ENCODE measurements around the gene DUSP16. TPM values are rescaled to one million over a fixed set of nuclear protein-coding genes. Genes with fewer than 3 reads are reported as not detected.
A peak's percentile ranks its signal among the peaks of the same experiment; 100 is the strongest.

The DUSP16 gene
- total and polyA plus RNA-seq, 2 experiments from 2014 or later: 11.7 to 59.4 TPM

DNA sequence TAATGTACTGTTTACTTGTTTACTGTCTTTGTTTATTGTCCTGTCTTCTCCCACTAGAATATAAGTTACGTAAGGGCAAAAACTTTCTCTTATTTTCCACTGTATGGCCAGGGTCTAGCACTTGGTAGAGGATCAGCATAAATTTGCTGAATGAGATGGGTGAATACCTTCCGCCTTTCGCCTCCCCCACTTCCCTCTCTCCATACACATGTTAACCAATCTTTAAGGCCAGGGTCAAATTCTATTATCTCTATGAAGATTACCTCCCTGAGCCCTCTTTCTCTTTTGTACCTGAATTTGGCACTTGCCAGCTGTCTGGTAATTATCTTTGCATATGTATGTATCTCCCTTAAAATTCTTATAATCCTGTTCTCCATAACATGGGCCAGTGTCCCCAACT, 4.9 kb downstream of the DUSP16 start:
- Mint-ChIP-seq H3K36me3 (ENCODE audit: low read depth) (peaks cover 34% of the 10 kb centered on the region), H3K27ac (peak overlapping the region; percentile 95), H3K9me3 (no peaks in the 10 kb centered on the region; the same call in 2 of the 3 replicates), H3K4me3 (peak overlapping the region; percentile 87), H3K27me3 (ENCODE audit: insufficient read depth, low read depth, poor library complexity) (peaks cover 2% of the 10 kb centered on the region), H3K4me1 (peaks cover 30% of the 10 kb centered on the region)
- Histone ChIP-seq H3K79me2 (replicated peaks; ENCODE audit: insufficient read depth) (peaks cover 83% of the 10 kb centered on the region), H3K4me2 (peak overlapping the region; percentile 85), H3F3A (replicated peaks; ENCODE audit: low read depth) (no peaks in the 10 kb centered on the region), H4K20me1 (replicated peaks; ENCODE audit: insufficient read depth) (no peaks in the 10 kb centered on the region), H2AFZ (no peak overlapping the region), H3K4me1 (ENCODE audit: insufficient read depth) (peaks cover 27% of the 10 kb centered on the region), H3K9me2 (ENCODE audit: insufficient read depth) (no peaks in the 10 kb centered on the region), H3K4me3 (peak overlapping the region; percentile 6), H3K27ac (ENCODE audit: low read depth) (peak overlapping the region; percentile 64), H3K27me3 (ENCODE audit: insufficient read depth) (no peaks in the 10 kb centered on the region), H3K36me3 (ENCODE audit: insufficient read depth) (no peaks in the 10 kb centered on the region)
- TF ChIP-seq CREB1 (CRISPR knock-in tag; IDR thresholded peaks at IDR 0.05; ENCODE audit: low read depth): no peak
- TF ChIP-seq ZNF331 (CRISPR knock-in tag; IDR thresholded peaks at IDR 0.05; ENCODE audit: low read depth): 0 out of 2 replicates have a peak, but pooled peaks have one; percentile 6
- TF ChIP-seq JUNB (IDR thresholded peaks at IDR 0.05; ENCODE audit: unreplicated experiment): no peak
- TF ChIP-seq, protein P1, sequence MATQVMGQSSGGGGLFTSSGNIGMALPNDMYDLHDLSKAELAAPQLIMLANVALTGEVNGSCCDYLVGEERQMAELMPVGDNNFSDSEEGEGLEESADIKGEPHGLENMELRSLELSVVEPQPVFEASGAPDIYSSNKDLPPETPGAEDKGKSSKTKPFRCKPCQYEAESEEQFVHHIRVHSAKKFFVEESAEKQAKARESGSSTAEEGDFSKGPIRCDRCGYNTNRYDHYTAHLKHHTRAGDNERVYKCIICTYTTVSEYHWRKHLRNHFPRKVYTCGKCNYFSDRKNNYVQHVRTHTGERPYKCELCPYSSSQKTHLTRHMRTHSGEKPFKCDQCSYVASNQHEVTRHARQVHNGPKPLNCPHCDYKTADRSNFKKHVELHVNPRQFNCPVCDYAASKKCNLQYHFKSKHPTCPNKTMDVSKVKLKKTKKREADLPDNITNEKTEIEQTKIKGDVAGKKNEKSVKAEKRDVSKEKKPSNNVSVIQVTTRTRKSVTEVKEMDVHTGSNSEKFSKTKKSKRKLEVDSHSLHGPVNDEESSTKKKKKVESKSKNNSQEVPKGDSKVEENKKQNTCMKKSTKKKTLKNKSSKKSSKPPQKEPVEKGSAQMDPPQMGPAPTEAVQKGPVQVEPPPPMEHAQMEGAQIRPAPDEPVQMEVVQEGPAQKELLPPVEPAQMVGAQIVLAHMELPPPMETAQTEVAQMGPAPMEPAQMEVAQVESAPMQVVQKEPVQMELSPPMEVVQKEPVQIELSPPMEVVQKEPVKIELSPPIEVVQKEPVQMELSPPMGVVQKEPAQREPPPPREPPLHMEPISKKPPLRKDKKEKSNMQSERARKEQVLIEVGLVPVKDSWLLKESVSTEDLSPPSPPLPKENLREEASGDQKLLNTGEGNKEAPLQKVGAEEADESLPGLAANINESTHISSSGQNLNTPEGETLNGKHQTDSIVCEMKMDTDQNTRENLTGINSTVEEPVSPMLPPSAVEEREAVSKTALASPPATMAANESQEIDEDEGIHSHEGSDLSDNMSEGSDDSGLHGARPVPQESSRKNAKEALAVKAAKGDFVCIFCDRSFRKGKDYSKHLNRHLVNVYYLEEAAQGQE (IDR thresholded peaks at IDR 0.05; ENCODE audit: unreplicated experiment): no peak
- TF ChIP-seq POLR2AphosphoS5 (IDR thresholded peaks at IDR 0.05; ENCODE audit: low read depth): no peak
- TF ChIP-seq EZH2phosphoT487 (IDR thresholded peaks at IDR 0.05; ENCODE audit: unreplicated experiment): no peak
- TF ChIP-seq, protein P2, sequence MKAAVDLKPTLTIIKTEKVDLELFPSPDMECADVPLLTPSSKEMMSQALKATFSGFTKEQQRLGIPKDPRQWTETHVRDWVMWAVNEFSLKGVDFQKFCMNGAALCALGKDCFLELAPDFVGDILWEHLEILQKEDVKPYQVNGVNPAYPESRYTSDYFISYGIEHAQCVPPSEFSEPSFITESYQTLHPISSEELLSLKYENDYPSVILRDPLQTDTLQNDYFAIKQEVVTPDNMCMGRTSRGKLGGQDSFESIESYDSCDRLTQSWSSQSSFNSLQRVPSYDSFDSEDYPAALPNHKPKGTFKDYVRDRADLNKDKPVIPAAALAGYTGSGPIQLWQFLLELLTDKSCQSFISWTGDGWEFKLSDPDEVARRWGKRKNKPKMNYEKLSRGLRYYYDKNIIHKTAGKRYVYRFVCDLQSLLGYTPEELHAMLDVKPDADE (IDR thresholded peaks at IDR 0.05): no peak
- no peak for TF ChIP-seq STAT1 (IDR thresholded peaks at IDR 0.05; ENCODE audit: unreplicated experiment)
- no peak for TF ChIP-seq EZH2 (IDR thresholded peaks at IDR 0.05; ENCODE audit: low read depth, unreplicated experiment)
- TF ChIP-seq, protein P3, sequence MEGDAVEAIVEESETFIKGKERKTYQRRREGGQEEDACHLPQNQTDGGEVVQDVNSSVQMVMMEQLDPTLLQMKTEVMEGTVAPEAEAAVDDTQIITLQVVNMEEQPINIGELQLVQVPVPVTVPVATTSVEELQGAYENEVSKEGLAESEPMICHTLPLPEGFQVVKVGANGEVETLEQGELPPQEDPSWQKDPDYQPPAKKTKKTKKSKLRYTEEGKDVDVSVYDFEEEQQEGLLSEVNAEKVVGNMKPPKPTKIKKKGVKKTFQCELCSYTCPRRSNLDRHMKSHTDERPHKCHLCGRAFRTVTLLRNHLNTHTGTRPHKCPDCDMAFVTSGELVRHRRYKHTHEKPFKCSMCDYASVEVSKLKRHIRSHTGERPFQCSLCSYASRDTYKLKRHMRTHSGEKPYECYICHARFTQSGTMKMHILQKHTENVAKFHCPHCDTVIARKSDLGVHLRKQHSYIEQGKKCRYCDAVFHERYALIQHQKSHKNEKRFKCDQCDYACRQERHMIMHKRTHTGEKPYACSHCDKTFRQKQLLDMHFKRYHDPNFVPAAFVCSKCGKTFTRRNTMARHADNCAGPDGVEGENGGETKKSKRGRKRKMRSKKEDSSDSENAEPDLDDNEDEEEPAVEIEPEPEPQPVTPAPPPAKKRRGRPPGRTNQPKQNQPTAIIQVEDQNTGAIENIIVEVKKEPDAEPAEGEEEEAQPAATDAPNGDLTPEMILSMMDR (conservative IDR thresholded peaks at IDR 0.05; ENCODE audit: low read depth in 2 of 2): no peak
- TF ChIP-seq ZNF114 (CRISPR knock-in tag; IDR thresholded peaks at IDR 0.05): no peak
- TF ChIP-seq, protein P4, sequence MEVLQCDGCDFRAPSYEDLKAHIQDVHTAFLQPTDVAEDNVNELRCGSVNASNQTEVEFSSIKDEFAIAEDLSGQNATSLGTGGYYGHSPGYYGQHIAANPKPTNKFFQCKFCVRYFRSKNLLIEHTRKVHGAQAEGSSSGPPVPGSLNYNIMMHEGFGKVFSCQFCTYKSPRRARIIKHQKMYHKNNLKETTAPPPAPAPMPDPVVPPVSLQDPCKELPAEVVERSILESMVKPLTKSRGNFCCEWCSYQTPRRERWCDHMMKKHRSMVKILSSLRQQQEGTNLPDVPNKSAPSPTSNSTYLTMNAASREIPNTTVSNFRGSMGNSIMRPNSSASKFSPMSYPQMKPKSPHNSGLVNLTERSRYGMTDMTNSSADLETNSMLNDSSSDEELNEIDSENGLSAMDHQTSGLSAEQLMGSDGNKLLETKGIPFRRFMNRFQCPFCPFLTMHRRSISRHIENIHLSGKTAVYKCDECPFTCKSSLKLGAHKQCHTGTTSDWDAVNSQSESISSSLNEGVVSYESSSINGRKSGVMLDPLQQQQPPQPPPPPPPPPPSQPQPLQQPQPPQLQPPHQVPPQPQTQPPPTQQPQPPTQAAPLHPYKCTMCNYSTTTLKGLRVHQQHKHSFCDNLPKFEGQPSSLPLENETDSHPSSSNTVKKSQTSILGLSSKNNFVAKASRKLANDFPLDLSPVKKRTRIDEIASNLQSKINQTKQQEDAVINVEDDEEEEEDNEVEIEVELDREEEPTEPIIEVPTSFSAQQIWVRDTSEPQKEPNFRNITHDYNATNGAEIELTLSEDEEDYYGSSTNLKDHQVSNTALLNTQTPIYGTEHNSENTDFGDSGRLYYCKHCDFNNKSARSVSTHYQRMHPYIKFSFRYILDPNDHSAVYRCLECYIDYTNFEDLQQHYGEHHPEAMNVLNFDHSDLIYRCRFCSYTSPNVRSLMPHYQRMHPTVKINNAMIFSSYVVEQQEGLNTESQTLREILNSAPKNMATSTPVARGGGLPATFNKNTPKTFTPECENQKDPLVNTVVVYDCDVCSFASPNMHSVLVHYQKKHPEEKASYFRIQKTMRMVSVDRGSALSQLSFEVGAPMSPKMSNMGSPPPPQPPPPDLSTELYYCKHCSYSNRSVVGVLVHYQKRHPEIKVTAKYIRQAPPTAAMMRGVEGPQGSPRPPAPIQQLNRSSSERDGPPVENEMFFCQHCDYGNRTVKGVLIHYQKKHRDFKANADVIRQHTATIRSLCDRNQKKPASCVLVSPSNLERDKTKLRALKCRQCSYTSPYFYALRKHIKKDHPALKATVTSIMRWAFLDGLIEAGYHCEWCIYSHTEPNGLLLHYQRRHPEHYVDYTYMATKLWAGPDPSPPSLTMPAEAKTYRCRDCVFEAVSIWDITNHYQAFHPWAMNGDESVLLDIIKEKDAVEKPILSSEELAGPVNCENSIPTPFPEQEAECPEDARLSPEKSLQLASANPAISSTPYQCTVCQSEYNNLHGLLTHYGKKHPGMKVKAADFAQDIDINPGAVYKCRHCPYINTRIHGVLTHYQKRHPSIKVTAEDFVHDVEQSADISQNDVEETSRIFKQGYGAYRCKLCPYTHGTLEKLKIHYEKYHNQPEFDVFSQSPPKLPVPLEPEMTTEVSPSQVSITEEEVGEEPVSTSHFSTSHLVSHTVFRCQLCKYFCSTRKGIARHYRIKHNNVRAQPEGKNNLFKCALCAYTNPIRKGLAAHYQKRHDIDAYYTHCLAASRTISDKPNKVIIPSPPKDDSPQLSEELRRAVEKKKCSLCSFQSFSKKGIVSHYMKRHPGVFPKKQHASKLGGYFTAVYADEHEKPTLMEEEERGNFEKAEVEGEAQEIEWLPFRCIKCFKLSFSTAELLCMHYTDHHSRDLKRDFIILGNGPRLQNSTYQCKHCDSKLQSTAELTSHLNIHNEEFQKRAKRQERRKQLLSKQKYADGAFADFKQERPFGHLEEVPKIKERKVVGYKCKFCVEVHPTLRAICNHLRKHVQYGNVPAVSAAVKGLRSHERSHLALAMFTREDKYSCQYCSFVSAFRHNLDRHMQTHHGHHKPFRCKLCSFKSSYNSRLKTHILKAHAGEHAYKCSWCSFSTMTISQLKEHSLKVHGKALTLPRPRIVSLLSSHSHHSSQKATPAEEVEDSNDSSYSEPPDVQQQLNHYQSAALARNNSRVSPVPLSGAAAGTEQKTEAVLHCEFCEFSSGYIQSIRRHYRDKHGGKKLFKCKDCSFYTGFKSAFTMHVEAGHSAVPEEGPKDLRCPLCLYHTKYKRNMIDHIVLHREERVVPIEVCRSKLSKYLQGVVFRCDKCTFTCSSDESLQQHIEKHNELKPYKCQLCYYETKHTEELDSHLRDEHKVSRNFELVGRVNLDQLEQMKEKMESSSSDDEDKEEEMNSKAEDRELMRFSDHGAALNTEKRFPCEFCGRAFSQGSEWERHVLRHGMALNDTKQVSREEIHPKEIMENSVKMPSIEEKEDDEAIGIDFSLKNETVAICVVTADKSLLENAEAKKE (CRISPR knock-in tag; IDR thresholded peaks at IDR 0.05): no peak; the same call in 1 of the 2 replicates
- TF ChIP-seq NANOG (IDR thresholded peaks at IDR 0.05; ENCODE audit: borderline replicate concordance): peak; percentile 71; the same call in 1 of the 2 replicates
- peak; percentile 52 for DNase-seq (ENCODE audit: low spot score)
- ATAC-seq: peak; percentile 31

Measured in GM23338 (cell line).